Measurements from ENCODE around the gene CEP89.

Gene CEP89

GRCh38 chr19:32876236-32876918 lies 95.4 kb downstream of the CEP89 start:
- Histone ChIP-seq H3K4me2 (ENCODE audit: low read depth, low read length, poor library complexity, severe bottlenecking) (no peak overlapping the region), H3K9ac (ENCODE audit: low read depth, low read length, poor library complexity, severe bottlenecking) (no peak overlapping the region), H3K4me1 (ENCODE audit: insufficient read depth, low read length, poor library complexity, severe bottlenecking) (no peaks in the 10 kb centered on the region), H4K20me1 (ENCODE audit: insufficient read depth, low read length, poor library complexity, severe bottlenecking) (no peaks in the 10 kb centered on the region), H3K36me3 (ENCODE audit: insufficient read depth, low read length) (no peaks in the 10 kb centered on the region), H3F3A (ENCODE audit: low read depth) (no peaks in the 10 kb centered on the region), H3K4me3 (ENCODE audit: low read length, poor library complexity, severe bottlenecking) (no peak overlapping the region), H3K9me2 (replicated peaks; ENCODE audit: low read depth, low read length) (no peaks in the 10 kb centered on the region), H3K9me3 (ENCODE audit: insufficient read depth, low read depth, low read length) (no peaks in the 10 kb centered on the region), H2AFZ (ENCODE audit: low read length) (no peak overlapping the region), H3K27me3 (ENCODE audit: insufficient read depth, low read length, poor library complexity, severe bottlenecking) (no peaks in the 10 kb centered on the region), H3K79me2 (ENCODE audit: insufficient read depth, low read length) (no peaks in the 10 kb centered on the region)
- TF ChIP-seq, protein P1, sequence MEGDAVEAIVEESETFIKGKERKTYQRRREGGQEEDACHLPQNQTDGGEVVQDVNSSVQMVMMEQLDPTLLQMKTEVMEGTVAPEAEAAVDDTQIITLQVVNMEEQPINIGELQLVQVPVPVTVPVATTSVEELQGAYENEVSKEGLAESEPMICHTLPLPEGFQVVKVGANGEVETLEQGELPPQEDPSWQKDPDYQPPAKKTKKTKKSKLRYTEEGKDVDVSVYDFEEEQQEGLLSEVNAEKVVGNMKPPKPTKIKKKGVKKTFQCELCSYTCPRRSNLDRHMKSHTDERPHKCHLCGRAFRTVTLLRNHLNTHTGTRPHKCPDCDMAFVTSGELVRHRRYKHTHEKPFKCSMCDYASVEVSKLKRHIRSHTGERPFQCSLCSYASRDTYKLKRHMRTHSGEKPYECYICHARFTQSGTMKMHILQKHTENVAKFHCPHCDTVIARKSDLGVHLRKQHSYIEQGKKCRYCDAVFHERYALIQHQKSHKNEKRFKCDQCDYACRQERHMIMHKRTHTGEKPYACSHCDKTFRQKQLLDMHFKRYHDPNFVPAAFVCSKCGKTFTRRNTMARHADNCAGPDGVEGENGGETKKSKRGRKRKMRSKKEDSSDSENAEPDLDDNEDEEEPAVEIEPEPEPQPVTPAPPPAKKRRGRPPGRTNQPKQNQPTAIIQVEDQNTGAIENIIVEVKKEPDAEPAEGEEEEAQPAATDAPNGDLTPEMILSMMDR (conservative IDR thresholded peaks at IDR 0.05; ENCODE audit: low read length): no peak
- TF ChIP-seq EZH2phosphoT487 (IDR thresholded peaks at IDR 0.05; ENCODE audit: borderline replicate concordance): no peak

DNA sequence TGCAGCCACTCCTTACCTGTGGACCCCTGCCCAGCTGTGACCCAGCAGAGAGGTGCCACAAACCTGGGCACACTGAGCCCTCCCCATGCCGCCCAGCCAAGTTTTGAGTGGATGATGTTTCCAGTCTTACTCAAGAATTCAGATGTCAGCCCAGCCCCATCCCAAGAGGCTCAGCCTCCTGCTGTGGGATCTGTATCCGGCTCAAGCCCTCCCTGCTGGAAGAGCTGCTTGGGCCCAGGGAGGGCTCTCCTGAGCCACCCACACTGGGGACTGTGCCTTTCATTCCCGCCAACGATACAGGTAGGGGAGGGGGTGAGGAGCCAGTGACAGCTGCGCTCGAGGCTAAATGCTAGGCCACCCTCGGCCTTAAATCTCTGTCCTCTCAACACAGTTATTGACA lies 96.3 kb downstream of the CEP89 start:
- H3K4me3 ChIP-seq (ENCODE audit: low read length, poor library complexity, severe bottlenecking): no peak overlapping the region
- H3K79me2 ChIP-seq (ENCODE audit: insufficient read depth, low read length): no peaks in the 10 kb centered on the region
- H2AFZ ChIP-seq (ENCODE audit: low read length): no peak overlapping the region
- no peaks in the 10 kb centered on the region for H3F3A ChIP-seq (ENCODE audit: low read depth)
- no peaks in the 10 kb centered on the region for H3K4me1 ChIP-seq (ENCODE audit: insufficient read depth, low read length, poor library complexity, severe bottlenecking)
- H3K9me3 ChIP-seq (ENCODE audit: insufficient read depth, low read depth, low read length): no peaks in the 10 kb centered on the region
- H4K20me1 ChIP-seq (ENCODE audit: insufficient read depth, low read length, poor library complexity, severe bottlenecking): no peaks in the 10 kb centered on the region
- no peaks in the 10 kb centered on the region for H3K9me2 ChIP-seq (replicated peaks; ENCODE audit: low read depth, low read length)
- no peak overlapping the region for H3K4me2 ChIP-seq (ENCODE audit: low read depth, low read length, poor library complexity, severe bottlenecking)
- no peaks in the 10 kb centered on the region for H3K27me3 ChIP-seq (ENCODE audit: insufficient read depth, low read length, poor library complexity, severe bottlenecking)
- H3K9ac ChIP-seq (ENCODE audit: low read depth, low read length, poor library complexity, severe bottlenecking): no peak overlapping the region
- no peaks in the 10 kb centered on the region for H3K36me3 ChIP-seq (ENCODE audit: insufficient read depth, low read length)
- TF ChIP-seq, protein P1 (conservative IDR thresholded peaks at IDR 0.05; ENCODE audit: low read length): no peak
- no peak for TF ChIP-seq EZH2phosphoT487 (IDR thresholded peaks at IDR 0.05; ENCODE audit: borderline replicate concordance)

- Histone ChIP-seq H2AFZ (ENCODE audit: low read length) (no peak overlapping the region), H3K9me3 (ENCODE audit: insufficient read depth, low read depth, low read length) (no peaks in the 10 kb centered on the region), H3K4me3 (ENCODE audit: low read length, poor library complexity, severe bottlenecking) (no peak overlapping the region), H3K36me3 (ENCODE audit: insufficient read depth, low read length) (no peaks in the 10 kb centered on the region), H3K9ac (ENCODE audit: low read depth, low read length, poor library complexity, severe bottlenecking) (no peak overlapping the region), H3K9me2 (replicated peaks; ENCODE audit: low read depth, low read length) (no peaks in the 10 kb centered on the region), H3K4me1 (ENCODE audit: insufficient read depth, low read length, poor library complexity, severe bottlenecking) (no peaks in the 10 kb centered on the region), H3K79me2 (ENCODE audit: insufficient read depth, low read length) (no peaks in the 10 kb centered on the region), H4K20me1 (ENCODE audit: insufficient read depth, low read length, poor library complexity, severe bottlenecking) (no peaks in the 10 kb centered on the region), H3K27me3 (ENCODE audit: insufficient read depth, low read length, poor library complexity, severe bottlenecking) (no peaks in the 10 kb centered on the region), H3F3A (ENCODE audit: low read depth) (no peaks in the 10 kb centered on the region), H3K4me2 (ENCODE audit: low read depth, low read length, poor library complexity, severe bottlenecking) (no peak overlapping the region)
- TF ChIP-seq EZH2phosphoT487 (IDR thresholded peaks at IDR 0.05; ENCODE audit: borderline replicate concordance): no peak
- TF ChIP-seq, protein P1 (conservative IDR thresholded peaks at IDR 0.05; ENCODE audit: low read length): no peak
These were observed 97.2 kb downstream of the CEP89 start for GRCh38 chr19:32874605-32875004.
